Aorta (tissue), 5 donors: ENCODE measurements around the gene WFDC6. TPM values are rescaled to one million over a fixed set of nuclear protein-coding genes. Genes with fewer than 3 reads are reported as not detected.

Source experiments
- ATAC-seq: fragments of 200-7000 bp; cut with Tn5 transposase; one replicate; pipeline ENCODE4 v1.9.1; 2022; ENCODE audit warnings: moderate library complexity; ENCODE audit not compliant: low FRiP score
- DNase-seq, 2 donors: peaks; one replicate each; pipeline ENCODE4 v3.0.0-alpha.2; 2020
- H3K27ac ChIP-seq, 2 donors: one replicate each; pipeline ENCODE4 v1.5.1; 2013; ENCODE audit warnings: low read length in 2 of 2, mild to moderate bottlenecking in 2 of 2, moderate library complexity in 2 of 2, control low read depth in 1 of 2, inconsistent platforms in 1 of 2, low read depth in 1 of 2
- H3K27me3 ChIP-seq, 2 donors: one replicate each; pipeline ENCODE4 v1.6.1; 2013; ENCODE audit warnings: control low read depth in 1 of 2, low read length in 1 of 2, mild to moderate bottlenecking in 1 of 2, moderate library complexity in 1 of 2; ENCODE audit not compliant: insufficient read depth in 2 of 2, control insufficient read depth in 1 of 2
- H3K36me3 ChIP-seq, 2 donors: one replicate each; pipeline ENCODE4 v1.6.1; 2013; ENCODE audit warnings: control low read depth in 1 of 2, low read length in 1 of 2, mild to moderate bottlenecking in 1 of 2; ENCODE audit not compliant: insufficient read depth in 2 of 2, control insufficient read depth in 1 of 2
- H3K4me1 ChIP-seq, 2 donors: one replicate each; pipeline ENCODE4 v1.6.1; 2013; ENCODE audit warnings: low read length in 2 of 2, control low read depth in 1 of 2, mild to moderate bottlenecking in 1 of 2, moderate library complexity in 1 of 2; ENCODE audit not compliant: insufficient read depth in 2 of 2, control insufficient read depth in 1 of 2
- H3K4me3 ChIP-seq, 2 donors: one replicate each; pipeline ENCODE4 v1.5.1; 2013; ENCODE audit warnings: low read length in 2 of 2, control low read depth in 1 of 2, mild to moderate bottlenecking in 1 of 2
- H3K9me3 ChIP-seq: one replicate; pipeline ENCODE4 v1.6.1; 2013; ENCODE audit warnings: mild to moderate bottlenecking, low read length; ENCODE audit not compliant: control insufficient read depth
- WGBS, 2 donors: extraction: QIAGEN DNeasy Blood & Tissue Kit; methylation state at CpG; one replicate each; pipeline ENCODE4 v1.1.7; 2013; 5-methylcytosine and 5-hydroxymethylcytosine counted together
- intact Hi-C, 2 donors: fragments of 100-400 bp; cut with DNase I; formaldehyde crosslinking; loops; one replicate each; pipeline versions ENCODE4 v1.14.2 to v1.15.0; 2022
- polyA plus RNA-seq, 2 donors: library from polyadenylated mRNA; stranded (reverse); fragments of 200-250 nt; gene quantifications; one replicate each; pipeline ENCODE4 v1.2.3, GENCODE V29; 2013
- total RNA-seq, 2 donors: library from RNA; stranded (reverse); fragmentation: NEBNext Ultra II Directional; extraction: Animal tissue kit (Norgen Biotek cat#: 25700); gene quantifications; one replicate each; pipeline ENCODE4 v1.2.1, GENCODE V29; 2021
- donor health status: healthy with polysubstance abuse.
- donor health status: Bipolar disorder and iron deficiency.
- donor health status: DM: no; HTN: no; CAD: no.
- donor health status: DM: no; HTN: no; CAD: no.
- donor health status: DM: yes; HTN: yes; CAD: no.

Gene WFDC6
- total and polyA plus RNA-seq, 4 donors, result not detected

- WGBS, 2 donors, result 69 to 70% methylated on average over 7 of the region's 7 CpGs
- no peaks in the 10 kb centered on the region for H3K27me3 ChIP-seq
- H3K4me1 ChIP-seq, result no peaks in the 10 kb centered on the region
- H3K36me3 ChIP-seq, result no peaks in the 10 kb centered on the region
- intact Hi-C loops, result no loop called here
- ATAC-seq (no peak), DNase-seq (no peak)
- no peaks in the 10 kb centered on the region for H3K9me3 ChIP-seq
- no peak overlapping the region for H3K4me3 ChIP-seq
- no peak overlapping the region for H3K27ac ChIP-seq
These were observed 31.0 kb downstream of the WFDC6 start for GRCh38 chr20:45508068-45508886.

- WGBS, 2 donors, result 77% methylated on average over 5 of the region's 5 CpGs
- no peaks in the 10 kb centered on the region for H3K36me3 ChIP-seq
- H3K9me3 ChIP-seq, result no peaks in the 10 kb centered on the region
- intact Hi-C loops, result no loop called here
- H3K4me1 ChIP-seq, result no peaks in the 10 kb centered on the region
- H3K27ac ChIP-seq, result no peak overlapping the region
- ATAC-seq, result no peak
- H3K27me3 ChIP-seq, result no peaks in the 10 kb centered on the region
- no peak for DNase-seq
- no peak overlapping the region for H3K4me3 ChIP-seq
These were observed 32.1 kb downstream of the WFDC6 start for GRCh38 chr20:45507011-45507820.

GRCh38 chr20:45506398-45506797 is 32.9 kb downstream of the WFDC6 start:
- ATAC-seq (no peak), DNase-seq (no peak)
- H3K4me1 ChIP-seq, result no peaks in the 10 kb centered on the region
- no peaks in the 10 kb centered on the region for H3K36me3 ChIP-seq
- WGBS, 2 donors, result 78 to 82% methylated on average over 2 of the region's 2 CpGs
- H3K9me3 ChIP-seq, result no peaks in the 10 kb centered on the region
- no peak overlapping the region for H3K4me3 ChIP-seq
- no peaks in the 10 kb centered on the region for H3K27me3 ChIP-seq
- intact Hi-C loops, result no loop called here
- H3K27ac ChIP-seq, result no peak overlapping the region

GRCh38 chr20:45503403-45503802 is 35.9 kb downstream of the WFDC6 start:
- Histone ChIP-seq H3K27me3 (no peaks in the 10 kb centered on the region), H3K36me3 (no peaks in the 10 kb centered on the region), H3K9me3 (no peaks in the 10 kb centered on the region), H3K4me1 (no peaks in the 10 kb centered on the region), H3K4me3 (no peak overlapping the region), H3K27ac (no peak overlapping the region)
- intact Hi-C loops, result no loop called here
- ATAC-seq (no peak), DNase-seq (no peak)
- WGBS, 2 donors, result 27 to 31% methylated on average over 2 of the region's 2 CpGs

GRCh38 chr20:45502561-45502960 is 36.7 kb downstream of the WFDC6 start:
- Histone ChIP-seq H3K36me3 (no peaks in the 10 kb centered on the region), H3K4me3 (no peak overlapping the region), H3K27me3 (no peaks in the 10 kb centered on the region), H3K9me3 (no peaks in the 10 kb centered on the region), H3K27ac (no peak overlapping the region), H3K4me1 (no peaks in the 10 kb centered on the region)
- no peak for DNase-seq
- WGBS, 2 donors, result 45 to 65% methylated on average over 1 of the region's 1 CpG
- intact Hi-C loops, result no loop called here
- ATAC-seq, result no peak

- Histone ChIP-seq H3K9me3 (no peaks in the 10 kb centered on the region), H3K4me3 (no peak overlapping the region), H3K36me3 (no peaks in the 10 kb centered on the region), H3K27me3 (no peaks in the 10 kb centered on the region), H3K4me1 (no peaks in the 10 kb centered on the region), H3K27ac (no peak overlapping the region)
- ATAC-seq, result no peak
- WGBS, 2 donors, result 17 to 20% methylated on average over 1 of the region's 1 CpG
- DNase-seq, result no peak
- intact Hi-C loops, result no loop called here
These were observed 37.7 kb downstream of the WFDC6 start for GRCh38 chr20:45501600-45501999.

GRCh38 chr20:45500022-45500421 is 39.3 kb downstream of the WFDC6 start:
- Histone ChIP-seq H3K27me3 (no peaks in the 10 kb centered on the region), H3K9me3 (no peaks in the 10 kb centered on the region), H3K4me1 (no peaks in the 10 kb centered on the region), H3K36me3 (no peaks in the 10 kb centered on the region), H3K4me3 (no peak overlapping the region), H3K27ac (no peak overlapping the region)
- no peak for DNase-seq
- intact Hi-C loops, result no loop called here
- WGBS, 2 donors, result 70 to 73% methylated on average over 6 of the region's 6 CpGs
- ATAC-seq, result no peak

GRCh38 chr20:45497971-45498494 is 41.2 kb downstream of the WFDC6 start:
- no peaks in the 10 kb centered on the region for H3K9me3 ChIP-seq
- H3K27me3 ChIP-seq, result no peaks in the 10 kb centered on the region
- H3K4me1 ChIP-seq, result no peaks in the 10 kb centered on the region
- H3K27ac ChIP-seq, result no peak overlapping the region
- ATAC-seq (no peak), DNase-seq (no peak)
- no peaks in the 10 kb centered on the region for H3K36me3 ChIP-seq
- H3K4me3 ChIP-seq, result no peak overlapping the region
- intact Hi-C loops, result no loop called here
- 78 to 82% methylated on average over 3 of the region's 3 CpGs for WGBS, 2 donors
